Measurements from ENCODE around the gene SLC1A3.
"Not testable (repeated sequence)": the region's sequence is repeated elsewhere in the genome, so short reads cannot be mapped to it uniquely, and the experiment has no call there.

Gene SLC1A3

GRCh38 chr5:36630201-36631145, 24.1 kb downstream of the SLC1A3 start:
- no peak for DNase-seq (ENCODE audit: low read depth)

DNA sequence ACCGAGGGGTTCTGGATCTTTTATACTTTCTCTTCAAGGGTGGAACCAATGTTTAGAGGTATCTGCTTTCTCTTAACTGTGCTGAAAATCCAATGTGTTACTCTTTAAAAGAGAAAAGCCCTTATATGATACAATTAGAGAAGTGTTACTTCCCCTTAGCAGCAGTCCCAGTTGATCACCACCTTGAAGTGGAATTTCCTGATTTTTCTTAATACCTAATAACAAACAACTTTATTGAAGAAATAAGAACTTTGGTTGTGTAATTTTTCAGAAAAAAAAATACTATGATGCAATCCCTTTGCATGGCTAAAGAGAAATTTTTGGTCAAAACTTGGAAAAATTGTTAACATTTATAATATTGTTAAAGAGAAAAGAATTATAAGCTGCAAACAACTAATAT, 24.7 kb downstream of the SLC1A3 start:
- DNase-seq (ENCODE audit: low read depth) = no peak

GRCh38 chr5:36631620-36632362, 25.4 kb downstream of the SLC1A3 start:
- DNase-seq (ENCODE audit: low read depth) = no peak

- DNase-seq (ENCODE audit: low read depth) = no peak
Observed at GRCh38 chr5:36632363-36632664, 25.9 kb downstream of the SLC1A3 start.

DNA sequence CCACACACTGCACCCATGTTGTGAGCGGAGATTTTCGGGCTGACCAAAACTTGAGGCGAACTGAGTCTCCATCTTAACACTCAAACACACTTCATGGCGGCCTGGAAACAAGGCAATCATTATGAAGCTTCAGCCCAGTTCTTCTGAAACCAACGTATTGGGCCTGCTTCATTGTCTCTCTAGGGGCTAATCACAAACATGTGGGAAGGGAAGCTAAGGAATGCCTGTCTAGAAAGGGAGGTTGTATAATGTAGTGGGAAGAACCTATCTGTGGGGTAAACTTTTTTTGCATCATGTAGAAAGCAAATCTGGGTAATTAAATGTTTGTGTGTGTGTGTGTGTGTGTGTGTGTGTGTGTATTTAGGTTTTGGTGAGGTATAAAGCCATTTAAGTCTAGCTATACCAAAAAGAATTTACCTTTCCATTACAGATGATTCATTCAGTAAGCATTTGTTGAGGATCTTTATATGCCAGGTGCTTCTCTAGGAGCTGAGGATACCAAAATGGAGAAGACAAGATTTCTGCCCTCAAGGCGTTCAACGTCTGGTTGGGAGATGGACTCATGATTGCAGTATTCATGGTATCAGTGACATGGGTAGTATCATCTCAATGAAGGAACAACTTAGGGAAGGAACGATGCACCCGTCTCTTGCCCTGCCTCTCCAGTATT, 29.4 kb downstream of the SLC1A3 start:
- DNase-seq (ENCODE audit: low read depth) = no peak

DNA sequence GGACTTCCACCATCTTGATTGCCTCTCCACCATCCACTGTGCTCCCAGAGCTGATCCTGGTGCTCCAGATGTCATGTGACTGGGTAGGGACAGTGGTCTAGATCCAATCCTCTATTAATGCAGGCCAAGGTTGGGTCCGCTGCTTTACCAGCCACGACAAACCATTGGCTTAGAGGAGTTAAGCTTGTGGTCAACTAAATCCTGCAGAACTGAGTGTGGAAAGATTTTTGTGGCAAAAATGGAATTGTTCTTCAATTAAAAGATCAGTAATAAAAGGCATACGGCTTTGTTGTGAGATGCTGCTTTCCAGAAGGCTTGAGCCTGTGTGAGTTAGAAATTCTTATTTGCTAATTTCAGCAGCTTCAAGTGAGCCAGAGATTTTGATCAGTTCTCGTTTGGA, 30.7 kb downstream of the SLC1A3 start:
- DNase-seq (ENCODE audit: low read depth) = no peak

GRCh38 chr5:36637516-36637915, 31.1 kb downstream of the SLC1A3 start:
- no peak for DNase-seq (ENCODE audit: low read depth)

DNA sequence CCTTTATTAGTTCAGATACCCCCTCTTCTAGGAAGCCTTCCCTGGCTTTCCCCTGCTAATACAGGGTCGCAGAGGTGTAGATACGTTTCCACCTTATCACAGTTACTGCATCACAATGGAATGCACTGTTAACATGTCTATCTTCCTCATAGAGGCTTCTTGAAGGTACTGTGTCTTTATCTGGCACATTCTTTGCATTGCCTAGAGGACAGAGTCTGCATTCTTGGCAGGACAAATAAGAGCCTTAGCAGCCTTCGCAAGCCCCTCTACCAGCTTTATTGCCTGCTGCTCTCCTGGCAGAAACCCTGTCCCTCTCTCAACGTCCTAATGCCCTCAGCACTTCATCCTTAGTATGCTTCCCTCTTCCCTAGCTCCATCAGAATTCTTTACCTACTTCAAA, 31.6 kb downstream of the SLC1A3 start:
- DNase-seq (ENCODE audit: low read depth) = no peak

DNA sequence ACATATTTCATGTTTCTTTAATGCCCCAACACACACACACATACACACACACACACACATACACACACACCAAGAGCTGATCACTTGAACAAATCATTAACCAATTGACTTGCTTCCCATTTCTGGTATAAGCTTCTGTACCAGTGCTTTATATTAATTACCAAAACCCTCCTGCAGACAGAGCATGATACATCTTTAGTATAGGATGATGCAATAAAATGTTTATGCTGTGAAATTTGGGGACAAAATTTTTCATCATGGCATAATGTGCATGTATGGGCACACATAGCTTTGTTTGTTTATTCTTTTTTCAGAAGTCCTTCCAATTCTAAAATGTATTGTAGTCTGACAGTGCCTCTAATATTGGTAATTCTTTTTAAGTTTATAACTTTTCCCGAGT, 34.5 kb downstream of the SLC1A3 start:
- no peak for DNase-seq (ENCODE audit: low read depth)

DNA sequence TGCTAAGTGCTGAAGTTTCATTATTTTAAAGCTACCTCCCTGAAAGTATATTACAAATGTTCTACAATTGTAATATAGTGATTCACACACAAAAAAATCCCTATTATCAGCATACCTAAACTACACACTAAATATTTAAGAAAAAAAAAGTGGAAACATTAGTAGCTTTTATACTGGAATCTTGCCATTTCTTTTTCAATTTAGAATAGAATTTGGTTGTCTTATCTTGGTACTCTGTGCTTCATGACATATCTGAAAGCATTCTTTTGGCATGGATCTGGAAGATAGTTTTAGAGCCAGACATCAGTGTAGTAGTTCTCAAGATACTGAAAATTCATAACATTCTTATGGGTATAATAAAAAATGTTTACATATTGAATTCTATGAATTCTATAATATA, 35.0 kb downstream of the SLC1A3 start:
- no peak for DNase-seq (ENCODE audit: low read depth)

DNA sequence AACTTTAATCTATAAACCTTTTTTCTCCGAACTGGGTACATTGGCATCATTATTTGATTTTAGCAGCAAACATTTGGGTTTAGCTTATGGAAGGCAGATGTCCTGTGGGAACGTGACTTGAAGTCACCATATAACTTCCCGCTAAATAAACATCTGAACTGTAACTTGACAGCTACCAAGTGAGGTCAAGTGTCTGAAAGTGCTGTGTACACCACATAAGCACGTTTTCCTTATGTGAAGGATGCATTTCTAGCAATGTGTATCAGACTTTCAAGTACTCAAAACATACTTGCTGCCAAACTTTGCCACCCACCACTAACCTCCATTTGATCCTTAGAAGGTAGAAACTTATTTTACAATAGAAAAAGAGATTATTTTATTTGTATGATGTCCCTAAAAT, 35.7 kb downstream of the SLC1A3 start:
- no peak for DNase-seq (ENCODE audit: low read depth)

DNA sequence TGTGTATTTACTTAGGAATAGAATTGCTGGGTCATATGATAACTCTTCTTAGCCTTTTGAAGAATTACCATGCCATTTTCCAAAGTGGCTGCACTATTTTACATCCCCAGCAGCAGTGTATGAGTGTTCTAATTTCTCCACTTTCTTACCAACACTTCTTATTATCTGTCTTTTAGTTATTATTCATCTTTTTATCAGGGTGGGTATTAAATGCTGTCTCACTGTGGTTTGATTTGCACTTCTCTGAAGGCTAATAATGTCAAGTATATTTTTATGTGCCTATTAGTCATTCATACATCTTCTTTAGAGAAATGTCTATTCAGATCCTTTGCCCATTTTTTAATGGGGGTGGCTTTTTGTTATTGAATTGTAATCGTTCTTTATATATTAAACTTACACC, 36.8 kb downstream of the SLC1A3 start:
- no peak for DNase-seq (ENCODE audit: low read depth)

GRCh38 chr5:36643841-36644240, 37.4 kb downstream of the SLC1A3 start:
- not testable (repeated sequence) for DNase-seq (ENCODE audit: low read depth)

DNA sequence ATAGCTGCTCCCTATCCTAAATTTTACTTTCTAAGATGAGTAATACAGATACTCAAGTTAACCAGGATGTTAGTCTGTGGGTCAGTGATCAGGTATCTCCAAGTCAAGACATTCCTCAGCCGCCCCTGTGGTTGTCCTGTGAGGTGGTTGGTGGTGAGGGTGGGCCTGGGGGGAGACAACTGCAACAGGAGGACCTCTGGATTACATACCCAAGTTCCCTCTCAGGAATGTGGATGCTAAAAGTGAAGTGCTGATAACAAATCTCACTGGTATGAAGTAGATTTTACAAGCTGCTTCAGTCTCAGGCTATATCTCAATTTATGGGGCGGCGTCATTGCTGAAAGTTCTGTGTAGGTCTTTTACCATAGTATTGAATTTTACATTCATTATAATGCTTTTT, 38.3 kb downstream of the SLC1A3 start:
- no peak for DNase-seq (ENCODE audit: low read depth)

DNA sequence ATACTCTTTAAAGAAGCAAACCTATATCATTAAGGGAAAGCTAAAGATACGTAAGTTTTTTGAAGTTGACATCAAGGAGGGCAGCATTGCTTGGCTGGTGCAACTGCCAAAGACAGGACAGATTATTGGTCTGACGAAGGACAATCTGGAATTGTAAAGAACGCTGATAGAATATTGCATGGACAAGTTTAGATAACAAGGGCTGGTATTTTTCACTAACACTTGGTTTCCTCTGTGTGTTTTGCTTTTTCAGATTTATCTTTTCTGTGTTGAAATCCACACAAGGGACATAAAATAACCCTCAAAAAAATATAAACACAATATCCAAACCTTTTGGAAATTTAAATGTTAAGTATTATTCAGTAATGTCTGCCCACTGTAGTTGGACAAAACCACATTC, 39.7 kb downstream of the SLC1A3 start:
- no peak for DNase-seq (ENCODE audit: low read depth)

GRCh38 chr5:36646507-36647023, 40.2 kb downstream of the SLC1A3 start:
- DNase-seq (ENCODE audit: low read depth) = no peak

DNA sequence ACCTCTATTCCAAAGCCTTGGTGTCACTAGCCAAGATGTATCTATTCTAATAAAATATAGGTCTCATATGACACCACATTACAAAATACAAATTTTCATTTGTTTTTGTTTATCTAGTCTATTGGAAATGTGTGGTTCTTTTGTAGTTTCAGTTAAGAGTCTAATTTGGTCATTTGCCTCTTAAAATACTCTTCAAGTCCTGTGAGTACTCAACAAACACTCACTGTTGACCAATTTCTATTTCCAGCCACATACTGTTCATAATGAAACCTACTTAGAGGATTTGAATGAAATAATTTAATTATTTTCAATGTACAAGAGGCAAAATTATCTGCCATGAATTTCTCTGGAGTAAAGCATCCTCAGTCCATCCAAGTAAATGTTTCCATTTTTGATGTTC, 40.6 kb downstream of the SLC1A3 start:
- no peak for DNase-seq (ENCODE audit: low read depth)

DNA sequence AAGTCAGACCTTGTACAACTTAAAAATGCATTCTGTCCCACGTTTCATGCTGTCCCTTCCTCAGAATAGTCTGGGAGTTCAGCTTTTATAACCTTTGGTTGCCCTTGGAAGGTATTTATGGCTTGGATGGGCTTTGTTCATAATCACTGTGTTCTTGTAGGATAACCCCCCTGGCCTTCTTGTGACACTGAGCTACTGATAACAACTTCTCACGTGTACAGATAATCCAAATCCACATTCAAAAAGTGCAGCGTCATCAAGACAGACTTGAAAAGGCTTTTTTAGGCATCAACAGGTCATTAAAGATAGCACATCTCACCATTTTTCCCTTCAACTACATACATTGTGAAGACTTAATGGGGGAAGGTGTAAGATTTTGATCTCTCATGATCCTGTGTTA, 42.0 kb downstream of the SLC1A3 start:
- DNase-seq (ENCODE audit: low read depth) = no peak

- DNase-seq (ENCODE audit: low read depth) = no peak
Observed at GRCh38 chr5:36651761-36652685, 45.6 kb downstream of the SLC1A3 start.

DNA sequence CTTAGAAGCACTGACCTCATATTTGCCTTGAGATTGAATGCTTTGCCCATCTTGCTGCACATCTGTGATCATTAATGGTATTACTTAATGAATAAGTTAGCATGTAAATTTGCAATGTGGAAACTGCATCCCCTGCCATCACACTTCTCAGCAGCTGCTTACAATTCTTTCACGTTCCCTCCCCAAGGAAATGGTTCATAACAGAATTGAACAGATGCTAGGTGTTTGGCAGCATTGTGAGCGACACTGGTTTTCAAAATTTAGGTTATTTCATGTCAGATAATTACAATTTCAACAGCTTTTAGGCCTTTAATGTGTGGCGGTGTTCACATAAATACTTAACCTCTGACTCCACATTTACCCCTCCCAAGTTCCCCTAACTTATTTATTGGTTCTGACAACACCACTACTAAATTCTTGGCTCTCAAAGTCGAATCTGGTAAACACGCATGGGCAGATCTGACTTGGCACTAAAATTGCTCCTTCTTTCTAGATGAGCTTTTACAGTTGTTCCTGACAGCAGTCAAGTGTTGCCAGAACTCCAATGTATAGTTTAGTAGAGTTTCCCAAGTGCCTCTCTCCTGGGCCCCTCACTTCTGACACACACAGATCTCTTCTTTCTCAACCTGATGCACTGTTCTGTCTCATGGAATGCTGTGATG, 46.8 kb downstream of the SLC1A3 start:
- DNase-seq (ENCODE audit: low read depth) = no peak

DNA sequence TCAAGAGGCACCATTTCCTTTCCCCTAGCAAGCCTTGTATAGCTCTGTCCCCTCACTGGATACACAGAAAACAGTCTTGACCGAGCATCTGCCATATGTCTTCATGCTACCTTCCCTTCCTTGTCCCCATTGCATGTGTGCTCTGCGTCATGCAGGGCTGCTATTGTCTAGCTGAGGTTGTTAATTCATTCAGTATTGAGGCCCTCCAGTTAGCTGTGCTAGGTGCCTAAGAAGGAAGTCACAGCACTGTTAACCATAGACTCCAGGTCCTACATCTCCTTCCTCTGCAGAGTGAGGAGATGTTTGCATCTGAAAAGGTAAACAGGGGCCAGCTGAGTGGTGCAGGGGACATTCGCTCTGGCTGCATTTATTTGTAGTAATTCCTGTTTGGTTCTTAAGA, 48.2 kb downstream of the SLC1A3 start:
- DNase-seq (ENCODE audit: low read depth) = no peak

All from iris pigment epithelial cell (primary cell).